GM18867 (cell line): ENCODE data around the gene NVL.

Experiments
- ATAC-seq: cut with Tn5 transposase; IDR thresholded peaks from one replicate; pipeline ENCODE4 v1.9.1; 2021; ENCODE audit warnings: mild to moderate bottlenecking, moderate library complexity; ENCODE audit not compliant: unreplicated experiment

NVL gene

GRCh38 chr1:224289396-224289795, 40.6 kb downstream of the NVL start:
- ATAC-seq = no peak

- ATAC-seq = no peak
Observed at GRCh38 chr1:224287714-224288113, 42.3 kb downstream of the NVL start.

GRCh38 chr1:224282140-224282539, 47.8 kb downstream of the NVL start:
- ATAC-seq = no peak

- ATAC-seq = no peak
Observed at GRCh38 chr1:224276771-224277487, 53.0 kb downstream of the NVL start.

- no peak for ATAC-seq
Observed at GRCh38 chr1:224274970-224275626, 54.9 kb downstream of the NVL start.

- ATAC-seq = no peak
Observed at GRCh38 chr1:224273641-224274040, 56.3 kb downstream of the NVL start.

- ATAC-seq = no peak
Observed at GRCh38 chr1:224271106-224271505, 58.9 kb downstream of the NVL start.

GRCh38 chr1:224267925-224268324, 62.0 kb downstream of the NVL start:
- no peak for ATAC-seq

GRCh38 chr1:224266915-224267856, 62.8 kb downstream of the NVL start:
- ATAC-seq = no peak

- no peak for ATAC-seq
Observed at GRCh38 chr1:224266105-224266914, 63.7 kb downstream of the NVL start.

GRCh38 chr1:224264321-224264720, 65.7 kb downstream of the NVL start:
- no peak for ATAC-seq

GRCh38 chr1:224262373-224263054, 67.5 kb downstream of the NVL start:
- ATAC-seq = no peak

GRCh38 chr1:224259986-224260385, 70.0 kb downstream of the NVL start:
- no peak for ATAC-seq

- ATAC-seq = no peak
Observed at GRCh38 chr1:224258351-224258750, 71.6 kb downstream of the NVL start.

GRCh38 chr1:224256640-224257039, 73.3 kb downstream of the NVL start:
- no peak for ATAC-seq

- ATAC-seq = no peak
Observed at GRCh38 chr1:224253721-224254120, 76.3 kb downstream of the NVL start.

GRCh38 chr1:224252479-224252878, 77.5 kb downstream of the NVL start:
- no peak for ATAC-seq

- no peak for ATAC-seq
Observed at GRCh38 chr1:224251741-224252146, 78.2 kb downstream of the NVL start.

- ATAC-seq = no peak
Observed at GRCh38 chr1:224245188-224245587, 84.8 kb downstream of the NVL start.

GRCh38 chr1:224238756-224239155, 91.2 kb downstream of the NVL start:
- ATAC-seq = no peak
